Neural cell (in vitro differentiated cells): ENCODE measurements around the gene MAD1L1. TPM values are rescaled to one million over a fixed set of nuclear protein-coding genes. Genes with fewer than 3 reads are reported as not detected.

Experiments used
- H2AFZ ChIP-seq: fragments of 200-600, 300-800 bp; sonication (generic), shearing (Covaris generic); 2 replicates; pipeline ENCODE4 v1.6.0; 2014; ENCODE audit warnings: low read depth, mild to moderate bottlenecking, antibody characterized with exemption, low read length, moderate library complexity
- H3F3A ChIP-seq: fragments of 200-600 bp; shearing (Covaris generic); 2 replicates; pipeline ENCODE4 v1.6.1; 2016; ENCODE audit warnings: mild to moderate bottlenecking, moderate library complexity, mixed read lengths, antibody characterized with exemption, low read length; ENCODE audit not compliant: insufficient read depth, poor library complexity, severe bottlenecking
- H3K27ac ChIP-seq: fragments of 200-600, 300-800 bp; sonication (generic), shearing (Covaris generic); 2 replicates; pipeline ENCODE4 v1.5.1; 2014; ENCODE audit warnings: mild to moderate bottlenecking, low read length, moderate library complexity
- H3K27me3 ChIP-seq: fragments of 300-800, 200-600 bp; sonication (generic), shearing (Covaris generic); 2 replicates; pipeline ENCODE4 v1.6.0; 2014; ENCODE audit warnings: mild to moderate bottlenecking, low read depth, low read length, moderate library complexity; ENCODE audit not compliant: insufficient read depth
- H3K36me3 ChIP-seq: fragments of 300-800, 200-600 bp; sonication (generic), shearing (Covaris generic); 2 replicates; pipeline ENCODE4 v1.5.1; 2014; ENCODE audit warnings: mild to moderate bottlenecking, antibody characterized with exemption, low read length, moderate library complexity; ENCODE audit not compliant: insufficient read depth
- H3K4me2 ChIP-seq: fragments of 300-800, 200-600 bp; sonication (generic), shearing (Covaris generic); 2 replicates; pipeline ENCODE4 v1.6.0; 2014; ENCODE audit warnings: mild to moderate bottlenecking, low read length
- H3K4me3 ChIP-seq: fragments of 300-800, 200-600 bp; sonication (generic), shearing (Covaris generic); 2 replicates; pipeline ENCODE4 v1.5.1; 2014; ENCODE audit warnings: mild to moderate bottlenecking, low read length, moderate library complexity
- H3K79me2 ChIP-seq: fragments of 200-600 bp; shearing (Covaris generic); replicated peaks from 2 replicates; pipeline ENCODE4 v1.6.0; 2014; ENCODE audit warnings: mild to moderate bottlenecking, low read length, moderate library complexity; ENCODE audit not compliant: insufficient read depth
- H3K9ac ChIP-seq: fragments of 300-800, 200-600 bp; sonication (generic), shearing (Covaris generic); 2 replicates; pipeline ENCODE4 v1.6.1; 2016; ENCODE audit warnings: mild to moderate bottlenecking, low read length, mixed read lengths
- H3K9me2 ChIP-seq: fragments of 200-600 bp; shearing (Covaris generic); 2 replicates; pipeline ENCODE4 v1.6.1; 2016; ENCODE audit warnings: mild to moderate bottlenecking, low read length, mixed read lengths; ENCODE audit not compliant: insufficient read depth
- H3K9me3 ChIP-seq: fragments of 200-600, 300-800 bp; sonication (generic), shearing (Covaris generic); 2 replicates; pipeline ENCODE4 v1.6.1; 2016; ENCODE audit warnings: mild to moderate bottlenecking, mixed run types, low read length, moderate library complexity, mixed read lengths
- H4K20me1 ChIP-seq: fragments of 200-600 bp; shearing (Covaris generic); 2 replicates; pipeline ENCODE4 v1.6.1; 2016; ENCODE audit warnings: mild to moderate bottlenecking, mixed run types; ENCODE audit not compliant: insufficient read depth
- EP300 ChIP-seq: fragments of 450-650 bp; conservative IDR thresholded peaks from 2 replicates; pipeline ENCODE4 v1.6.1; 2014; ENCODE audit warnings: antibody characterized with exemption, mild to moderate bottlenecking, moderate library complexity; ENCODE audit not compliant: poor library complexity, severe bottlenecking
- EZH2 ChIP-seq: fragments of 200-600, 300-800 bp; shearing (Covaris generic), sonication (generic); IDR thresholded peaks from 2 replicates; pipeline ENCODE4 v1.6.1; 2014; ENCODE audit warnings: antibody characterized with exemption, low read length, borderline replicate concordance, mild to moderate bottlenecking; ENCODE audit not compliant: insufficient read depth, poor library complexity, severe bottlenecking
- MXI1 ChIP-seq: fragments of 450-650 bp; conservative IDR thresholded peaks from 2 replicates; pipeline ENCODE4 v1.6.1; 2014; ENCODE audit warnings: antibody characterized with exemption, mild to moderate bottlenecking; ENCODE audit not compliant: poor library complexity, severe bottlenecking
- POLR2AphosphoS5 ChIP-seq: IDR thresholded peaks from 2 replicates; pipeline ENCODE4 v1.6.1; 2012
- RAD21 ChIP-seq: fragments of 450-650 bp; conservative IDR thresholded peaks from 2 replicates; pipeline ENCODE4 v1.6.1; 2014; ENCODE audit warnings: antibody characterized with exemption, mild to moderate bottlenecking, moderate library complexity
- SMC3 ChIP-seq: fragments of 450-650 bp; conservative IDR thresholded peaks from 2 replicates; pipeline ENCODE4 v1.6.1; 2014; ENCODE audit warnings: antibody characterized with exemption, mild to moderate bottlenecking, moderate library complexity; ENCODE audit not compliant: poor library complexity
- TAF1 ChIP-seq: IDR thresholded peaks from 2 replicates; pipeline ENCODE4 v1.6.1; 2012; ENCODE audit warnings: low read depth
- polyA plus RNA-seq: library from polyadenylated mRNA; depleted of rRNA; stranded (reverse); fragments of >200 nt; gene quantifications from 2 replicates; pipeline ENCODE4 v1.2.3, GENCODE V29; 2014
- TF ChIP-seq, protein P1 (sequence below): IDR thresholded peaks from 2 replicates; pipeline ENCODE4 v1.6.1; 2012; ENCODE audit warnings: borderline replicate concordance
- TF ChIP-seq, protein P2 (sequence below): fragments of 450-650 bp; IDR thresholded peaks from 2 replicates; pipeline ENCODE4 v1.5.1; 2014; ENCODE audit warnings: antibody characterized with exemption, mild to moderate bottlenecking, moderate library complexity; ENCODE audit not compliant: poor library complexity, severe bottlenecking

The MAD1L1 gene
- polyA plus RNA-seq, 1 donor from 2014 or later: 31.4 TPM

DNA sequence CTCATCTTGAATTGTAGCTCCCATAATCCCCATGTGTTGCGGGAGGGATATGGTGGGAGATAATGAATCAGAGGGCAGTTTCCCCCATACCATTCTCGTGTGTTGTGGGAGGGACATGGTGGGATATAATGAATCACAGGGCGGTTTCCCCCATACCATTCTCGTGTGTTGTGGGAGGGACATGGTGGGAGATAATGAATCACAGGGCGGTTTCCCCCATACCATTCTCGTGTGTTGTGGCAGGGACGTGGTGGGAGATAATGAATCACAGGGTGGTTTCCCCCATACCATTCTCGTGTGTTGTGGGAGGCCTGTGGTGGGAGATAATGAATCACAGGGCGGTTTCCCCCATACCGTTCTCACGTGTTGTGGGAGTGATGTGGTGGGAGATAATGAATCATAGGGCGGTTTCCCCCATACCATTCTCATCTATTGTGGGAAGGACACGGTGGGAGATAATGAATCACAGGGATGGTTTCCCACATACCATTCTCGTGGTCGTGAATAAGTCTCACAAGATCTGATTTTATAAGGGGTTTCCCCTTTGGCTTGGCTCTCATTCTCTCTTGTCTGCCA lies 271.0 kb downstream of the MAD1L1 start:
- no peaks in the 10 kb centered on the region for H3K27me3 ChIP-seq
- H3K9me2 ChIP-seq: no peaks in the 10 kb centered on the region
- H3K4me3 ChIP-seq: no peak overlapping the region
- H3K4me2 ChIP-seq: no peak overlapping the region
- H3K36me3 ChIP-seq: no peaks in the 10 kb centered on the region
- no peaks in the 10 kb centered on the region for H3K79me2 ChIP-seq
- H3K27ac ChIP-seq: no peak overlapping the region
- H3K9ac ChIP-seq: no peak overlapping the region
- no peak overlapping the region for H2AFZ ChIP-seq
- no peaks in the 10 kb centered on the region for H4K20me1 ChIP-seq
- no peaks in the 10 kb centered on the region for H3K9me3 ChIP-seq
- no peaks in the 10 kb centered on the region for H3F3A ChIP-seq
- TF ChIP-seq EP300 (no peak), TAF1 (no peak), MXI1 (no peak), EZH2 (no peak)

DNA sequence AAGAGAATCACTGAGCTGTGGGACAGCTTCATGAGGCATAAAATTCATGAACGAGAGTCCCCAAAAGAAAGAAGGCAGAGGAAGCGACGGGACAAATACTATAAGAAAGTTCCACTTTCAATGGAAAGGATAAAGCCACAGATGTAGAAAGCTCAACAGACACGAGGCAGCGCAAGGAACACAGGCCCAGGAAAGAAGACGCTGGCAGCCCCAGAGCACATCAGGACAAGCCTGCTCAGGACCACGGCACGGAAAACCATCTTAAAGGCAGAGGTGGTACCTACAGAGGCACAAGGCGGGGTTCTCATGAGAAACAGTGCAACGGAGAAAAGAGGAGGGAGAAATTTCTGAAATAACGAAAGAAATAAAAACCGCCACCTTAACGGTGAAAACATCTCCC lies 273.4 kb downstream of the MAD1L1 start:
- TF ChIP-seq RAD21 (no peak), TAF1 (no peak), EZH2 (no peak)
- Histone ChIP-seq H3F3A (no peaks in the 10 kb centered on the region), H3K36me3 (no peaks in the 10 kb centered on the region), H3K4me2 (no peak overlapping the region), H2AFZ (no peak overlapping the region), H3K79me2 (no peaks in the 10 kb centered on the region), H3K9ac (no peak overlapping the region), H3K27ac (no peak overlapping the region), H3K4me3 (no peak overlapping the region), H3K9me3 (no peaks in the 10 kb centered on the region), H4K20me1 (no peaks in the 10 kb centered on the region), H3K9me2 (no peaks in the 10 kb centered on the region), H3K27me3 (no peaks in the 10 kb centered on the region)

DNA sequence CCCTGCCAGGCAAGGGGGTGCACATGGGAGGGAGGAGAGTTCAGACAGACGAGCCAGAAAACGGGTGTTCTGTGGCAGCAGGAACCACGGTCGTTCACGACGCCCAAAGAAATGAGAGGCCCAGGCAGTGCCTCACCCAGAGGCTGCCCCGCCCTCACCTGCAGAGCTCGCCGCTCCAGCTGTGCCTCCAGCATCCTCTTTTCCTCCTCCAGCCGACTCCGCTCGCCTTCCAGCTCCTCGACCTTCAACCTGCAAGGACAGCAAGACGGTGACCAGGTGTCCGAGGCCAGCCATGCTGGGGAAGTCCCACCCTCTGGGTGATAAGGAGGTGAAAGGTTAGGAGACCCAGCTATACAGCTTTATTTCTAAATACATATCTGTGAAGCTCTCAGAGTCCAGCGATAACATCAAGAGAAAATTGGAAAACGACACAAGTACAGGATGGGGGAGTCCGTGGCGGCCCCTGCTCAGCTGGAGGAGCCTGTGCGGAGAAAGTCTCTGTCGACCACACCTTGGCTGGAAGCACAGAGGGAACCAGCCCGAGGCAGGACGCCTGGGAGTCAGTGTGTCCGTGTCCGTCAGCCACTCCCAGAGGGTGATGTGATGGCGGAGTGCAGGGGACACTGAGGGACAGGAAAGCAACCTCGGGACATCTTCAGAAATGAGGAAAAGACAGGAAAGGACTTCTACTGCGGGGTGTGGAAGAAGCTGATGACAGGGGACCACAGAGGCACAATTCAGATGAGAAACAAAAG lies 275.1 kb downstream of the MAD1L1 start:
- Histone ChIP-seq H3F3A (no peaks in the 10 kb centered on the region), H3K27me3 (no peaks in the 10 kb centered on the region), H3K4me3 (no peak overlapping the region), H3K36me3 (no peaks in the 10 kb centered on the region), H3K79me2 (no peaks in the 10 kb centered on the region), H3K4me2 (no peak overlapping the region), H3K27ac (no peak overlapping the region), H2AFZ (no peak overlapping the region), H3K9me2 (no peaks in the 10 kb centered on the region), H3K9ac (no peak overlapping the region), H4K20me1 (no peaks in the 10 kb centered on the region), H3K9me3 (no peaks in the 10 kb centered on the region)
- TF ChIP-seq POLR2AphosphoS5 (no peak), MXI1 (no peak), TAF1 (no peak), EP300 (no peak), RAD21 (no peak), SMC3 (no peak)
- TF ChIP-seq, protein P1, sequence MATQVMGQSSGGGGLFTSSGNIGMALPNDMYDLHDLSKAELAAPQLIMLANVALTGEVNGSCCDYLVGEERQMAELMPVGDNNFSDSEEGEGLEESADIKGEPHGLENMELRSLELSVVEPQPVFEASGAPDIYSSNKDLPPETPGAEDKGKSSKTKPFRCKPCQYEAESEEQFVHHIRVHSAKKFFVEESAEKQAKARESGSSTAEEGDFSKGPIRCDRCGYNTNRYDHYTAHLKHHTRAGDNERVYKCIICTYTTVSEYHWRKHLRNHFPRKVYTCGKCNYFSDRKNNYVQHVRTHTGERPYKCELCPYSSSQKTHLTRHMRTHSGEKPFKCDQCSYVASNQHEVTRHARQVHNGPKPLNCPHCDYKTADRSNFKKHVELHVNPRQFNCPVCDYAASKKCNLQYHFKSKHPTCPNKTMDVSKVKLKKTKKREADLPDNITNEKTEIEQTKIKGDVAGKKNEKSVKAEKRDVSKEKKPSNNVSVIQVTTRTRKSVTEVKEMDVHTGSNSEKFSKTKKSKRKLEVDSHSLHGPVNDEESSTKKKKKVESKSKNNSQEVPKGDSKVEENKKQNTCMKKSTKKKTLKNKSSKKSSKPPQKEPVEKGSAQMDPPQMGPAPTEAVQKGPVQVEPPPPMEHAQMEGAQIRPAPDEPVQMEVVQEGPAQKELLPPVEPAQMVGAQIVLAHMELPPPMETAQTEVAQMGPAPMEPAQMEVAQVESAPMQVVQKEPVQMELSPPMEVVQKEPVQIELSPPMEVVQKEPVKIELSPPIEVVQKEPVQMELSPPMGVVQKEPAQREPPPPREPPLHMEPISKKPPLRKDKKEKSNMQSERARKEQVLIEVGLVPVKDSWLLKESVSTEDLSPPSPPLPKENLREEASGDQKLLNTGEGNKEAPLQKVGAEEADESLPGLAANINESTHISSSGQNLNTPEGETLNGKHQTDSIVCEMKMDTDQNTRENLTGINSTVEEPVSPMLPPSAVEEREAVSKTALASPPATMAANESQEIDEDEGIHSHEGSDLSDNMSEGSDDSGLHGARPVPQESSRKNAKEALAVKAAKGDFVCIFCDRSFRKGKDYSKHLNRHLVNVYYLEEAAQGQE: no peak
- TF ChIP-seq, protein P2, sequence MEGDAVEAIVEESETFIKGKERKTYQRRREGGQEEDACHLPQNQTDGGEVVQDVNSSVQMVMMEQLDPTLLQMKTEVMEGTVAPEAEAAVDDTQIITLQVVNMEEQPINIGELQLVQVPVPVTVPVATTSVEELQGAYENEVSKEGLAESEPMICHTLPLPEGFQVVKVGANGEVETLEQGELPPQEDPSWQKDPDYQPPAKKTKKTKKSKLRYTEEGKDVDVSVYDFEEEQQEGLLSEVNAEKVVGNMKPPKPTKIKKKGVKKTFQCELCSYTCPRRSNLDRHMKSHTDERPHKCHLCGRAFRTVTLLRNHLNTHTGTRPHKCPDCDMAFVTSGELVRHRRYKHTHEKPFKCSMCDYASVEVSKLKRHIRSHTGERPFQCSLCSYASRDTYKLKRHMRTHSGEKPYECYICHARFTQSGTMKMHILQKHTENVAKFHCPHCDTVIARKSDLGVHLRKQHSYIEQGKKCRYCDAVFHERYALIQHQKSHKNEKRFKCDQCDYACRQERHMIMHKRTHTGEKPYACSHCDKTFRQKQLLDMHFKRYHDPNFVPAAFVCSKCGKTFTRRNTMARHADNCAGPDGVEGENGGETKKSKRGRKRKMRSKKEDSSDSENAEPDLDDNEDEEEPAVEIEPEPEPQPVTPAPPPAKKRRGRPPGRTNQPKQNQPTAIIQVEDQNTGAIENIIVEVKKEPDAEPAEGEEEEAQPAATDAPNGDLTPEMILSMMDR: no peak
